HepG2 (cell line): Measurements from ENCODE around the gene MYO1E. TPM values are rescaled to one million over a fixed set of nuclear protein-coding genes. Genes with fewer than 3 reads are reported as not detected.

ENCODE experiments used
- AKNA ChIP-seq: sonication (generic); formaldehyde crosslinking; IDR thresholded peaks from 2 replicates; pipeline ENCODE4 v1.4.0; 2020; ENCODE audit warnings: missing genetic modification reagents, borderline replicate concordance
- ATF6 ChIP-seq: sonication (generic); formaldehyde crosslinking; conservative IDR thresholded peaks from 2 replicates; pipeline ENCODE4 v1.4.0; 2020; ENCODE audit warnings: missing genetic modification reagents
- CREB3 ChIP-seq: sonication (generic); formaldehyde crosslinking; IDR thresholded peaks from 2 replicates; pipeline ENCODE4 v1.5.0; 2020; ENCODE audit warnings: missing genetic modification reagents
- FOSL2 ChIP-seq: sonication (generic); formaldehyde crosslinking; IDR thresholded peaks from 2 replicates; pipeline ENCODE4 v1.4.0; 2020; ENCODE audit warnings: missing genetic modification reagents
- HNF4A ChIP-seq: sonication (generic); formaldehyde crosslinking; IDR thresholded peaks from 2 replicates; pipeline ENCODE4 v1.4.0; 2020; ENCODE audit warnings: missing genetic modification reagents
- KLF6 ChIP-seq: IDR thresholded peaks from 2 replicates; pipeline ENCODE4 v1.8.0; 2016; ENCODE audit warnings: missing biosample characterization, missing genetic modification reagents
- MATR3 ChIP-seq: sonication (generic); formaldehyde crosslinking; IDR thresholded peaks from 2 replicates; pipeline ENCODE4 v1.4.0; 2020; ENCODE audit warnings: missing genetic modification reagents
- MIER3 ChIP-seq: IDR thresholded peaks from 2 replicates; pipeline ENCODE4 v1.6.1; 2016; ENCODE audit warnings: missing compliant biosample characterization, borderline replicate concordance
- MTA1 ChIP-seq: sonication (generic); formaldehyde crosslinking; IDR thresholded peaks from 2 replicates; pipeline ENCODE4 v1.4.0; 2020; ENCODE audit warnings: missing genetic modification reagents, mild to moderate bottlenecking, borderline replicate concordance
- NFYB ChIP-seq: sonication (generic); formaldehyde crosslinking; IDR thresholded peaks from 2 replicates; pipeline ENCODE4 v1.4.0; 2020; ENCODE audit warnings: missing genetic modification reagents
- NR2C2 ChIP-seq: sonication (generic); formaldehyde crosslinking; IDR thresholded peaks from 2 replicates; pipeline ENCODE4 v1.4.0; 2020; ENCODE audit warnings: missing genetic modification reagents, mild to moderate bottlenecking, moderate library complexity, borderline replicate concordance
- PBX2 ChIP-seq: IDR thresholded peaks from 2 replicates; pipeline ENCODE4 v1.6.1; 2016; ENCODE audit warnings: control low read depth
- PBX3 ChIP-seq: sonication (generic); formaldehyde crosslinking; IDR thresholded peaks from 2 replicates; pipeline ENCODE4 v1.8.1; 2023; ENCODE audit warnings: missing genetic modification reagents, inconsistent platforms, borderline replicate concordance
- ZNF354B ChIP-seq: sonication (generic); formaldehyde crosslinking; IDR thresholded peaks from 2 replicates; pipeline ENCODE4 v1.8.0; 2022; ENCODE audit warnings: mild to moderate bottlenecking, missing genetic modification reagents
- ZNF552 ChIP-seq: sonication (generic); formaldehyde crosslinking; IDR thresholded peaks from 2 replicates; pipeline ENCODE4 v1.9.0; 2022; ENCODE audit warnings: missing genetic modification reagents, mild to moderate bottlenecking, borderline replicate concordance
- ZNF572 ChIP-seq: sonication (generic); formaldehyde crosslinking; IDR thresholded peaks from 2 replicates; pipeline ENCODE4 v1.5.1; 2020; ENCODE audit warnings: mild to moderate bottlenecking, missing genetic modification reagents
- ZNF776 ChIP-seq: sonication (generic); formaldehyde crosslinking; IDR thresholded peaks from 2 replicates; pipeline ENCODE4 v1.4.0; 2020; ENCODE audit warnings: mild to moderate bottlenecking, missing genetic modification reagents
- ZNF782 ChIP-seq: sonication (generic); formaldehyde crosslinking; IDR thresholded peaks from 2 replicates; pipeline ENCODE4 v1.4.0; 2020; ENCODE audit warnings: missing genetic modification reagents, mild to moderate bottlenecking, borderline replicate concordance
- ZNF788 ChIP-seq: sonication (generic); formaldehyde crosslinking; IDR thresholded peaks from 2 replicates; pipeline ENCODE4 v1.5.0; 2020; ENCODE audit warnings: mild to moderate bottlenecking, missing genetic modification reagents, borderline replicate concordance
- ZSCAN12 ChIP-seq: sonication (generic); formaldehyde crosslinking; IDR thresholded peaks from 2 replicates; pipeline ENCODE4 v1.9.0; 2021; ENCODE audit warnings: mild to moderate bottlenecking, missing genetic modification reagents
- polyA plus RNA-seq, 8 experiments: library from polyadenylated mRNA; depleted of rRNA in 3 of 8; stranded (reverse) in 7 of 8; unstranded in 1 of 8; fragments of >200 nt; fragmentation: Illumina TruSeq in 4 of 8; extraction: Trizol in 4 of 8; gene quantifications; 2 replicates each; pipeline versions ENCODE4 v1.2.1 to v1.2.3, GENCODE V29; 2011 to 2016; ENCODE audit warnings: low read depth in 4 of 8, missing spikeins in 1 of 8, mixed read lengths in 1 of 8; ENCODE audit not compliant: insufficient read depth in 1 of 8
- total RNA-seq, 5 experiments: library from RNA; depleted of rRNA; stranded (reverse); fragments of >200 nt; fragmentation: Illumina TruSeq; extraction: Trizol; gene quantifications; 2 replicates each; pipeline ENCODE4 v1.2.3, GENCODE V29; 2016; ENCODE audit warnings: low read depth in 1 of 5

The MYO1E gene
- total and polyA plus RNA-seq, 2 of the 13 experiments (the other 11 are each of a cell fraction or from before 2014, with no cell fraction given): 15.7 to 25.1 TPM

- TF ChIP-seq ZNF776 (CRISPR knock-in tag) (no peak), PBX3 (CRISPR knock-in tag) (no peak), KLF6 (CRISPR knock-in tag) (no peak), ZNF354B (CRISPR knock-in tag) (no peak), ZNF552 (CRISPR knock-in tag) (no peak), PBX2 (CRISPR knock-in tag) (no peak), FOSL2 (CRISPR knock-in tag) (0 out of 2 replicates have a peak, but pooled peaks have one; percentile 26), ZSCAN12 (CRISPR knock-in tag) (no peak), MTA1 (no peak), CREB3 (no peak), NR2C2 (CRISPR knock-in tag) (peak; percentile 45; the same call in 1 of the 2 replicates), HNF4A (CRISPR knock-in tag) (peak; percentile 64), MIER3 (CRISPR knock-in tag) (no peak), ZNF782 (CRISPR knock-in tag) (no peak), MATR3 (CRISPR knock-in tag) (no peak), AKNA (CRISPR knock-in tag) (no peak), ZNF572 (no peak), ATF6 (CRISPR knock-in tag) (no peak), ZNF788 (CRISPR knock-in tag) (no peak), NFYB (CRISPR knock-in tag) (no peak)
These were observed 33.4 kb downstream of the MYO1E start (continued) for GRCh38 chr15:59339252-59339672.
